Epithelial cell of proximal tubule (primary cell): ENCODE results near the gene DENND5B. TPM values are rescaled to one million over a fixed set of nuclear protein-coding genes. Genes with fewer than 3 reads are reported as not detected.
A peak's percentile ranks its signal among the peaks of the same experiment; 100 is the strongest.

Source experiments
- DNase-seq: peaks from one replicate; pipeline ENCODE4 v3.0.0-alpha.2; 2011; ENCODE audit warnings: low read depth
- H3K4me3 ChIP-seq: 2 replicates; pipeline ENCODE4 v1.5.1; 2011; ENCODE audit warnings: low read depth, mild to moderate bottlenecking, low read length
- CTCF ChIP-seq: conservative IDR thresholded peaks from 2 replicates; pipeline ENCODE4 v1.5.1; 2012; ENCODE audit warnings: low read depth, mild to moderate bottlenecking, low read length
- total RNA-seq: library from RNA; depleted of rRNA; stranded (reverse); fragments of >200 nt; gene quantifications from 2 replicates; pipeline ENCODE4 v1.2.3, GENCODE V29; 2015

Gene DENND5B
- total RNA-seq: 8.6 and 13.9 TPM in 2 replicates

- no peak for DNase-seq
- TF ChIP-seq CTCF: no peak
- H3K4me3 ChIP-seq: peak within 1 kb of the TSS; percentile 78
Observed at GRCh38 chr12:31590642-31591379, at the start of gene DENND5B. DENND5B (minus strand) TSS chr12:31591136; CDS start chr12:31590832, 304 bp downstream.

GRCh38 chr12:31634620-31635019 lies 43.7 kb upstream of the DENND5B start:
- no peak for DNase-seq
- no peak for TF ChIP-seq CTCF
- H3K4me3 ChIP-seq: no peak overlapping the region

- no peak overlapping the region for H3K4me3 ChIP-seq
- no peak for TF ChIP-seq CTCF
- no peak for DNase-seq
Observed at GRCh38 chr12:31633464-31633863, 42.5 kb upstream of the DENND5B start.

- no peak for DNase-seq
- H3K4me3 ChIP-seq: no peak overlapping the region
- TF ChIP-seq CTCF: no peak
Observed at GRCh38 chr12:31631809-31632208, 40.9 kb upstream of the DENND5B start.

GRCh38 chr12:31631023-31631724 lies 40.2 kb upstream of the DENND5B start:
- H3K4me3 ChIP-seq: no peak overlapping the region
- no peak for DNase-seq

More at GRCh38 chr12:31631023-31631724, 40.2 kb upstream of the DENND5B start:
- no peak for TF ChIP-seq CTCF
